D341Med (cell line): ENCODE results near the gene ANKZF1.

Experiments
- DNase-seq: peaks from one replicate; pipeline ENCODE4 v3.0.0; 2012; ENCODE audit warnings: low spot score

The ANKZF1 gene

GRCh38 chr2:219228041-219228910, 1.3 kb upstream of the ANKZF1 start:
- no peak for DNase-seq

GRCh38 chr2:219228911-219229304, 698 bp upstream of the ANKZF1 start:
- DNase-seq: no peak

GRCh38 chr2:219230059-219230540, 494 bp downstream of the ANKZF1 start:
- peak; percentile 55 for DNase-seq

- no peak for DNase-seq
These were observed 4.7 kb downstream of the ANKZF1 start for GRCh38 chr2:219234331-219234730.

- no peak for DNase-seq
These were observed 13.7 kb downstream of the ANKZF1 start for GRCh38 chr2:219243291-219243761.

GRCh38 chr2:219244789-219245147, 15.2 kb downstream of the ANKZF1 start:
- no peak for DNase-seq

GRCh38 chr2:219245148-219245898, 15.7 kb downstream of the ANKZF1 start, which contains the start of the genes GLB1L and STK16:
TSS of gene GLB1L (minus strand) at chr2:219245444. CDS start at chr2:219243573, 1,871 bp downstream.
TSS of gene STK16 (plus strand) at chr2:219245479. CDS start at chr2:219246000, 521 bp downstream.
- peak; percentile 93 for DNase-seq

GRCh38 chr2:219245899-219246230, 16.3 kb downstream of the ANKZF1 start:
- DNase-seq: no peak

GRCh38 chr2:219246559-219246958, 17.0 kb downstream of the ANKZF1 start:
- DNase-seq: no peak

GRCh38 chr2:219247678-219248642, 18.4 kb downstream of the ANKZF1 start:
- no peak for DNase-seq

- DNase-seq: no peak
These were observed 19.2 kb downstream of the ANKZF1 start for GRCh38 chr2:219248845-219249202.

GRCh38 chr2:219249203-219249980, 19.8 kb downstream of the ANKZF1 start:
- peak; percentile 54 for DNase-seq

- DNase-seq: no peak
These were observed 20.6 kb downstream of the ANKZF1 start for GRCh38 chr2:219250049-219250781.

GRCh38 chr2:219251656-219252055, 22.1 kb downstream of the ANKZF1 start:
- DNase-seq: no peak

GRCh38 chr2:219252084-219252483, 22.5 kb downstream of the ANKZF1 start:
- no peak for DNase-seq

GRCh38 chr2:219252570-219252899, 22.9 kb downstream of the ANKZF1 start:
- no peak for DNase-seq

GRCh38 chr2:219252900-219253752, 23.5 kb downstream of the ANKZF1 start, which contains the start of gene TUBA4B:
TSS of gene TUBA4B (plus strand) at chr2:219253243. CDS start at chr2:219253408, 165 bp downstream.
- DNase-seq: peak; percentile 41

- peak; percentile 90 for DNase-seq
These were observed 24.4 kb downstream of the ANKZF1 start, which contains the start of gene TUBA4A for GRCh38 chr2:219253753-219254589. TSS of gene TUBA4A (minus strand) at chr2:219253918. CDS start at chr2:219253858, 60 bp downstream.
